Ectodermal cell (in vitro differentiated cells): Measurements from ENCODE around the gene MLLT3.

Source experiments
- H3K27ac ChIP-seq: 2 replicates; pipeline ENCODE4 v1.7.0; 2013; ENCODE audit warnings: mild to moderate bottlenecking, low read depth, low read length; ENCODE audit not compliant: insufficient read depth, poor library complexity, severe bottlenecking
- H3K27me3 ChIP-seq: 2 replicates; pipeline ENCODE4 v1.7.0; 2013; ENCODE audit warnings: mild to moderate bottlenecking, low read length; ENCODE audit not compliant: insufficient read depth, control insufficient read depth, poor library complexity, severe bottlenecking
- H3K36me3 ChIP-seq: one replicate; pipeline ENCODE4 v1.7.0; 2013; ENCODE audit warnings: low read length; ENCODE audit not compliant: control insufficient read depth, insufficient read depth
- H3K4me1 ChIP-seq: one replicate; pipeline ENCODE4 v1.7.0; 2013; ENCODE audit warnings: low read length; ENCODE audit not compliant: control insufficient read depth, insufficient read depth
- H3K4me3 ChIP-seq: 2 replicates; pipeline ENCODE4 v1.7.0; 2013; ENCODE audit warnings: low read depth, low read length, control low read depth; ENCODE audit not compliant: insufficient read depth
- H3K9me3 ChIP-seq: 2 replicates; pipeline ENCODE4 v1.7.0; 2013; ENCODE audit warnings: mild to moderate bottlenecking, low read length, moderate library complexity; ENCODE audit not compliant: control insufficient read depth
- WGBS, 2 experiments: methylation state at CpG; one replicate each; pipeline ENCODE4 v1.1.7; 2013; ENCODE audit warnings: missing lambda C conversion rate in 2 of 2; 5-methylcytosine and 5-hydroxymethylcytosine counted together

MLLT3 gene

GRCh38 chr9:20376731-20377375 is 245.4 kb downstream of the MLLT3 start:
- H3K4me3 ChIP-seq, result no peak overlapping the region
- H3K27ac ChIP-seq, result no peak overlapping the region
- no peaks in the 10 kb centered on the region for H3K36me3 ChIP-seq
- no peaks in the 10 kb centered on the region for H3K4me1 ChIP-seq
- 87 to 97% methylated on average over 3 to 4 of the region's 4 CpGs for WGBS, 2 experiments
- H3K9me3 ChIP-seq, result no peaks in the 10 kb centered on the region
- no peaks in the 10 kb centered on the region for H3K27me3 ChIP-seq

- 94 to 95% methylated on average over 3 to 4 of the region's 4 CpGs for WGBS, 2 experiments
- Histone ChIP-seq H3K9me3 (no peaks in the 10 kb centered on the region), H3K27me3 (no peaks in the 10 kb centered on the region), H3K4me3 (no peak overlapping the region), H3K27ac (no peak overlapping the region), H3K36me3 (no peaks in the 10 kb centered on the region), H3K4me1 (no peaks in the 10 kb centered on the region)
These were observed 246.3 kb downstream of the MLLT3 start for GRCh38 chr9:20376042-20376441.

- H3K27ac ChIP-seq, result no peak overlapping the region
- H3K36me3 ChIP-seq, result no peaks in the 10 kb centered on the region
- H3K4me3 ChIP-seq, result no peak overlapping the region
- 96 to 100% methylated on average over 1 of the region's 1 CpG for WGBS, 2 experiments
- H3K27me3 ChIP-seq, result no peaks in the 10 kb centered on the region
- H3K4me1 ChIP-seq, result no peaks in the 10 kb centered on the region
- H3K9me3 ChIP-seq, result no peaks in the 10 kb centered on the region
These were observed 249.0 kb downstream of the MLLT3 start for GRCh38 chr9:20373263-20373662.

DNA sequence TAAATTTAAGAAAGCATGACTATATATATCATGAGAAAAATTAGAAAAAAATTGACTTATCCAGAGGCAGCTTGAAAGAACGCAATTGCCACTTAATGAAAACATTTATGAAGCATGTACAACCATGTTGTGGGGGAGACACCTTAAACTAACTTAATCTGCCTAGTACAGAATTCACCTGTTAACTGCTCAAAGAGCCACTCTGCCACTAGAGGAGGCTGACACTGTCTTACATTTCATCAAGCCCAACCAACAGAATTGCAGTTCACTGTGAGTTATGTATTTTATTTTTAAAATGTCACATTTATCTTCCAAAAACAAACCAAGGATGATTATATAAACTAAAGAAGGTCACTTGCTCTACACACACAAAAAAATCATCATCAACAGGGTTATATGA is 252.9 kb downstream of the MLLT3 start:
- no peak overlapping the region for H3K27ac ChIP-seq
- H3K4me3 ChIP-seq, result no peak overlapping the region
- no peaks in the 10 kb centered on the region for H3K27me3 ChIP-seq
- no peaks in the 10 kb centered on the region for H3K9me3 ChIP-seq
- no peaks in the 10 kb centered on the region for H3K36me3 ChIP-seq
- WGBS, 2 experiments, result 90 to 100% methylated on average over 1 of the region's 1 CpG
- H3K4me1 ChIP-seq, result peaks cover 3% of the 10 kb centered on the region

- WGBS, 2 experiments, result 97 to 100% methylated on average over 3 of the region's 3 CpGs
- Histone ChIP-seq H3K27me3 (no peaks in the 10 kb centered on the region), H3K4me1 (peaks cover 3% of the 10 kb centered on the region), H3K9me3 (no peaks in the 10 kb centered on the region), H3K4me3 (no peak overlapping the region), H3K27ac (no peak overlapping the region), H3K36me3 (no peaks in the 10 kb centered on the region)
These were observed 254.4 kb downstream of the MLLT3 start for GRCh38 chr9:20367855-20368254.

GRCh38 chr9:20364959-20365358 is 257.3 kb downstream of the MLLT3 start:
- H3K4me3 ChIP-seq, result no peak overlapping the region
- H3K9me3 ChIP-seq, result no peaks in the 10 kb centered on the region
- no peaks in the 10 kb centered on the region for H3K36me3 ChIP-seq
- WGBS, 2 experiments, result 82 to 85% methylated on average over 2 to 3 of the region's 3 CpGs
- no peak overlapping the region for H3K27ac ChIP-seq
- H3K4me1 ChIP-seq, result peaks cover 3% of the 10 kb centered on the region
- H3K27me3 ChIP-seq, result no peaks in the 10 kb centered on the region

DNA sequence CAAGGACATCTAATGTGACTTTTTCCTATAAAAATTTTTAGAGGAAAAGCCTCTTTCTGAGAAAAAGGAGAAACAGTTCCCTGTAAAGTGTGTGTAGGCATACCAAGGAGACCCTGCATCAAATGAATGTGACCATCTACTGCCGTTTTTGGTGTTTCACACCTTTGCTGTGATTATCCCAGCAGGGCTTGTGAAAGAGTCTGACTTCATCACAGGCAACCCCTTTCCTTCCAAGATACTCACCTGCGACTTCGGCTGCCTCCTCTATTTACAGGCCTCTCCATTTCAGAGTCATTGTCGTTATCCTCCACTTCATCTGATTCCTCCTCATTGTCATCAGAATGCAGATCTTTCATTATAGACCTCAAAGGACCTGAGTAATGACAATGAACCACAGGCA is 259.1 kb downstream of the MLLT3 start:
- Histone ChIP-seq H3K27ac (no peak overlapping the region), H3K27me3 (no peaks in the 10 kb centered on the region), H3K4me1 (peaks cover 3% of the 10 kb centered on the region), H3K4me3 (no peak overlapping the region), H3K9me3 (no peaks in the 10 kb centered on the region), H3K36me3 (no peaks in the 10 kb centered on the region)
- 84 to 88% methylated on average over 4 of the region's 4 CpGs for WGBS, 2 experiments

DNA sequence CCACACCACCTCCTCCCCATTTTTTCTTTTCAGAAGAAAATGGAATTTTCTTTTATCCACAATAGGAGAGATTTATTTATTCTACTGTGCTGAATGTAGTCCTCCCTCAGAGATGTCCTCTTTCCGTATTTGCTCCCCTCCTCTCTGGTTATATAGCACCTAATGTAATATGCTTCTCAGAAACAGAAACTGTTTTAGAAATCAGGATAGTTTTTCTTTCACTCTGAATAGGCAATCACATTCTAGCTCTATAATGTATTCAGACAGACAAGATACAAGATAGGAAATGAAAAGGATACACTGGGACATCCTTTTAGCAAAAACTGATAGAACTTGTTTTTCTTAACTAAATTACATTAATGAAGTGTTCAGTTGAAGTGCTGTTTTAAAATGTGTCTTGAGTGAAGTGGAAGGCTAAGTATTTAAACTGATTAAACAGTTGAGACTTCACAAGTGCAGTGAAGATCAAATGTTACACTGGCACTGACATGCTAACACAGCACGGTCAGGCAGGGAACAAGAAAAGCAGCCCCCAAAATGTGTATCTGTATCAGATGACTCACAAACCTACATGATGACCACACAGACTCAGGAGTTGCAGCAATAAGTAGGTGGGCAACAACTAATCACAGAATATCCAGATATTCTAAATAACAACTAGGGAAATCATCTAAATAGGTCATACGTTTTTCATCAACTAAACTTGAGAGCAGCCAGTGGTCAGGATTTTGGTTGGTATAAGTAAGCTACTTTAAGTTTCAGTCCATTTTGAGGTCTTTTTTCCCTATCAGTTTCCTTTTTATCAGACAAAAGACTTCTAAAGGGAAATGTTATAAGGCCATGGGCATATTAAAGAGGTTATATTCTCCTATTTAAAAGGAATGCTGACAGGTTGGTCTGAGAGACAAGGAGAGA is 260.4 kb downstream of the MLLT3 start:
- Histone ChIP-seq H3K36me3 (no peaks in the 10 kb centered on the region), H3K27ac (no peak overlapping the region), H3K4me1 (peaks cover 13% of the 10 kb centered on the region), H3K4me3 (no peak overlapping the region), H3K27me3 (no peaks in the 10 kb centered on the region), H3K9me3 (no peaks in the 10 kb centered on the region)
- 91 to 97% methylated on average over 3 of the region's 3 CpGs for WGBS, 2 experiments

GRCh38 chr9:20361229-20361628 is 261.1 kb downstream of the MLLT3 start:
- Histone ChIP-seq H3K4me1 (peaks cover 16% of the 10 kb centered on the region), H3K4me3 (no peak overlapping the region), H3K27ac (no peak overlapping the region), H3K9me3 (no peaks in the 10 kb centered on the region), H3K36me3 (no peaks in the 10 kb centered on the region), H3K27me3 (no peaks in the 10 kb centered on the region)
- 97 to 99% methylated on average over 4 of the region's 5 CpGs for WGBS, 2 experiments

GRCh38 chr9:20358207-20358606 is 264.1 kb downstream of the MLLT3 start:
- Histone ChIP-seq H3K27ac (no peak overlapping the region), H3K9me3 (no peaks in the 10 kb centered on the region), H3K27me3 (no peaks in the 10 kb centered on the region), H3K4me1 (peaks cover 19% of the 10 kb centered on the region), H3K36me3 (peaks cover under 1% of the 10 kb centered on the region), H3K4me3 (no peak overlapping the region)
- WGBS, 2 experiments, result 92 to 98% methylated on average over 5 of the region's 5 CpGs
